Islet of Langerhans (tissue), 1 donor: ENCODE measurements around the gene ALCAM.

Source experiments
- FAIRE-seq: peaks from one replicate; lab custom pipeline; 2011; peaks lifted over from hg19 to GRCh38; lab: Jason Lieb, UNC

ALCAM gene

GRCh38 chr3:105366326-105367062, at the start of gene ALCAM:
TSS of gene ALCAM (plus strand) at chr3:105366909.
- no peak for FAIRE-seq

DNA sequence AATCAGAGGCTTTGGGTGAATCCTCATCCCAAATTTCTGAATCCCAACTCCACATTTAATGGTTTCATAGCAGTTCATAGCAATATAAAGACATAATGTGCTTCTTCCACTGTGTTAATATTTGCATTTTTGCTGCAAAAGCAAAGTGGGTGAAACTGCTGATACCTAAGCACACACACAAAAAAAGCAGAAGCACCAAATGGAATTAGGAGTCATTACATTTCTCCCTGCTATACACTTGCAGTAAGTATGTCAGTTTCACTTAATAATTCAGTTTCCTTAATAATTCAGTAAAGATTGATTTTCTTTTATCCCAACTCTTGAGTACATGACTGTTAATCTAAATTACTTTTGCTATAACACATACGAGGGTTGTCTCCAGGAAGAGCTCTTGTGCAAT, 48.9 kb upstream of the ALCAM start:
- no peak for FAIRE-seq

DNA sequence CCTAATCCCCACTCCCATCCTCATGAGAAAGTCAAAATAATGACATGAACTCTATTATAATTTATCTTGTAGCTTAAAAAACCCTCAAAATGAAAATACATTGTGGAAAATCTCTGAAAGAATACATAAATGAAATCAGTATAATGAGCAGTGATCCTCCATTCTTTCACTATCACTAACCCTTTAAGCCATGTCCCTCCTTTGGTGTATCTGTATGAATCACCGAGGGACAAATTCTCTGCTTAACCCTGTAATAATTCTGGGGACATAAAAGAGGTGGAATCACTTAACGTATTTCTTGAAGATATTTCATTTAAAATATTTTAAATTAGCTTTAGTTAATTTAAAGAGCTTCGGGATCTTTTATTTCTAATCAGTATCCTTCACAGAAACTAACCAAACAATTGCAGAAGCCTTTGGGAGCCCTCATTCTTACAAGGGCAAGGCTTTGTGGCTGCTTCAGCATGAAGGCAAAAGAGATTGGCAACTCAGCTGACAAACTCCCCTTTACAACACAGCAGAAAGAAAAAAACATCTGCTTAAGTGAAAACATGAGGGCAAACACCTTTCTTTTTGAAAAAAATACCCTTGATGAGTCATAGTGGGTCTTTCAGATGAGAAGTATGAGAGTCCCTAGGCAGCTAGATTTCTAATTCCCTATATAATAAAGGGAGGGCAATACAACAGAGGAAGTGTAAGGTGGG, 44.0 kb upstream of the ALCAM start:
- no peak for FAIRE-seq

- FAIRE-seq: no peak
These were observed 43.5 kb upstream of the ALCAM start for GRCh38 chr3:105323274-105323599.

- no peak for FAIRE-seq
These were observed 41.8 kb upstream of the ALCAM start for GRCh38 chr3:105324951-105325350.

GRCh38 chr3:105327662-105328337, 38.9 kb upstream of the ALCAM start:
- FAIRE-seq: no peak

DNA sequence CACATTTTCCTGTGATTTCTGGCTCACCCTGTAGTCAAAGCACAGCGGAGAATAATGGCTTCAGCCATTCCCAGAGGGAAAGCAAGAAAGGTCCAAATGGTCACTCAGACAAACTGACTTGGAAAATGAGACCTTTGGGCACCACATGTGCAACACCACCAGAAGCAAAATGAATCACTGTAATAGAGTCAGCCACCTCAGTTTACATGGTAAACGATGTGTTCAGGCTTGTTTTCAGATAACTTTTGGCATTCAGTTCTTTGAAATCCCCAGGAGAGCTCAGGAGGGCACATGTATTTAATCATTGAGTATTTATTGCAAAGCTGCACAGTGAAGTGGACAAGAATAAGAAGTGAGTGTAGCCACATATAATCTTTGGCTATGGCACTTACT, 38.4 kb upstream of the ALCAM start:
- FAIRE-seq: no peak

DNA sequence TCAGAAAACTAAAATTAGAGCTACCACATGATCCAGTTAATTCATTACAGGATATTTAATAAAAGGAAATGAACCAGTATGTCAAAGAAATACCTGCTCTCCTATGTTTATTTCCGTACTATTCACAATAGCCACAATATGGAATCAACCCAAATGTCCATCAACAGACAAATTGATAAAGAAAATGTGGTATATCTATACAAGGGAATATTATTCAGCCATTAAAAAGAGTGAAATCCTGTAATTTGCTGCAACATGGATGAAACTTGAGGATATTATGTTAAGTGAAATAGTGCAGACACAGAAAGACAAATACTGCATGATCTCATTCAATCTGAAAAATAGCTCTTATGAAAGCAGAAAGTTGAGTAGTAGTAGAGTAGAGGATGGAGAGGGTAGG, 33.7 kb upstream of the ALCAM start:
- FAIRE-seq: no peak

- no peak for FAIRE-seq
These were observed 32.4 kb upstream of the ALCAM start for GRCh38 chr3:105334138-105334882.

GRCh38 chr3:105339946-105340345, 26.8 kb upstream of the ALCAM start:
- no peak for FAIRE-seq

GRCh38 chr3:105343991-105344390, 22.7 kb upstream of the ALCAM start:
- FAIRE-seq: no peak

GRCh38 chr3:105345156-105345555, 21.6 kb upstream of the ALCAM start:
- FAIRE-seq: no peak

DNA sequence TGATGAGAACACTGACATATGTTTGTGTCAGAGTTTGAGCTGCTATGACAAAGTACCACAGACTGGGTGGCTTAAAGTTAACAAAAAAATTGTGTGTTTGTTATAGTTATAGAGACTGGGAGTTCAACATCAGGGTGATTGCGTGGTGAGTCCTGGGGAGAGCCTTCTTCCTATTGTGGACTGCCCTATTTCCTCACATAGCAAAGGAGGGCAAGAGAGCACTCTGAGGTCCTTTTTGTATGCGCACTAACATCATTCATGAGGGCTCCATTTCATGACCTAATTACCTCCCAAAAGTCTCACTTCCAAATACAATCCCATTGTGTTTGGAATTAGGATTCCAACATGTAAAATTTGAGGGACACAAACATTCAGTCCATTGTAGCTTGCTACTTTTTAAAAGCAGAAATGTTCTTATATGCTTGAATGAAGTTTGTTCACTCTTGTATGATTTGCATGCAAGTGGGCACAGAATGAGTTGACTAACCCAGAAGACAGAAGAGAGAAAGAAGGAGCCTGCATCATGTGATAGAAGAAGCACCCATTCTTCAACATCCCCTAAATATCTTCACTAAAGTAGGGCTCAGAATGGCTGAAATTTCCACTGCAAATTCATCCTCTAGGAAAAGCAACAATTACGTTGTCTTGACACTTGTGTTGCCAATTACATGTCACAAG, 18.9 kb upstream of the ALCAM start:
- no peak for FAIRE-seq

DNA sequence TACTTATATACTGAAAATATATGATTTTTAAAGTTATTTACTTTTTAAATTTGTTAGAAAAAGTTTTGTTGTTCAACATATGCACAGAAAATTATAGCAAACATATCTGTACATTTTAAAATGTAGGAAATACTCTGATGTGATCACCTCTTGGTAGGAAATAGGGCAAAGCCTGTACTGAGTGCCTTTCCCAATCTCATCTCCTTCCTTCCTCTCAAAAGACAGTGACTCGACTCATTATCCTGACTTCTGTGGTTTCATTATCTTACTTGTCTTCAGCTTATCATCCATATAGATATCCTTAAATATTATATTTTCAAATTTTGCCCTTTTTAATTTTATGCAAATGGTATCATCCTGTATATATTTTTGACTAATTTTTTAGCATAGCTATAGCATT, 18.4 kb upstream of the ALCAM start:
- no peak for FAIRE-seq

GRCh38 chr3:105349684-105350387, 16.9 kb upstream of the ALCAM start:
- FAIRE-seq: no peak

GRCh38 chr3:105351821-105352220, 14.9 kb upstream of the ALCAM start:
- FAIRE-seq: no peak

GRCh38 chr3:105352976-105353375, 13.7 kb upstream of the ALCAM start:
- peak; percentile 93 for FAIRE-seq

DNA sequence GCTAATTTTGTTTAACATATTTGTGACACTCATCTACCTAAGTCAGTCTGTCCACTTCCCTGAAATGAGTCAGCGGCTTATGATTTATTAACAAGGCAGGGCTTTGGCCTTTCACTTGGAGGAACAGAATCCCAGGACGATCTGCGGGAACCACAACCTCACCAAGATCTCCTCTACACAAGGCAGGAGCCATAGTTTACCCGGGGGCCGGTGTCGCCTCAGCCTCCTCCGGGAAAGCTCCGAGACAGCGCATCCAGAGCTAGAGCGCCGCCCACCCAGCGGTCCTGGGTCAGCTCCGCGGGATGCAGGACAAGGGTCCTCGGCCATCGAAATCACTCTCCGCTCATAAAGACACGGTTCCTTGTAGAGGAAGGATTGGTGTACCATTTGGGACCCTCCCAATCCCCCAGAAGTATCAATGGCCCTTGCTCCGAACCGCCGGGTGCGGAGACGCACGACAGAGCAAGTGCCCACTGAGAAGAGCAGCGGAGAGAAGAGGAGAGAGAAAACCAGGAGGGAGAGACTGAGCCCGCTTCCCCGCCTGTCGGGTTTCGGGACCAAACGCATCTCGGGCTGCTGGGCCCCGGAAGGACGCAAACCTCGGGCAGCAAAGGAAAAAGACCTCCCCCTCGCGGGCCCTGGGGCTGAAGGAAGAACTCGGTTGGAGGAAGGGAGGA, 13.1 kb upstream of the ALCAM start:
- no peak for FAIRE-seq

DNA sequence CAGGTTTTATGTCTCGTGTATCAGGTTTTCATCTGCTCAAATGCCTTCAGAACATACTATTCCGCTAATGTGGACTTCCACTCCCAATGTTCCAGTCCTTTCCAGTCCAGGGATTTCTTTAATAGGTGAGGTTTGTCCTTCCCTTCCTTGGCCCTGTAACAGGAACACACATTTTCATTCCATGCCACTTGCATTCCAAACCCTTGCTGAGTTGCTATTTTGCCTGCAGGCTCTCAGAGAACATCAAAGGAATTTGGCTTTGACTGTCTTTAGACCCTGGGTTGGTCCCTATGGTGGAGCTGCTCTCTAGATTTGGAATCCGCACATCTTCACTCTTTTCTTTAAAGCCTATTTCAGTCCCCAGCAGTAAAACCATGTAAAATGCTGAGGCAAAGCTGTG, 12.3 kb upstream of the ALCAM start:
- no peak for FAIRE-seq

- no peak for FAIRE-seq
These were observed 11.2 kb upstream of the ALCAM start for GRCh38 chr3:105355408-105356061.

DNA sequence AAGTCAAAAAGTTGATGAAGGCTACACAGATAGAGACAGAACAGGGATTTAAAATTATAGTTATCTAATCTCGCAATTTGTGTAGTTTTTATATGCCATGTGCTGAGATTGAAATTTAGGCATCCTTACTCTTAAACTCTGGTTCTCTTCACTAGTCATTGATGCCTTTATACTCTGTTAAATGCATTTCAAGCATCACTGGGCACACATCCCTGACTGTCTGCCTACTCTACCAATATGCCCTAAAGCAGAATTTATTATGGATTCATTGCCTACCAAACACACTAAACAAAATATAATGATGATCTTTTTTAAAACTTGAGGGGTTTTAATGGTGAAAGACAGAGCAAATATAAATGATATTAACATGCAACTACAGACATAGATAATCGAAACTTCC, 10.3 kb upstream of the ALCAM start:
- no peak for FAIRE-seq
